Fibroblast of villous mesenchyme (primary cell): ENCODE measurements around the gene JAM3. TPM values are rescaled to one million over a fixed set of nuclear protein-coding genes. Genes with fewer than 3 reads are reported as not detected.

Source experiments
- DNase-seq: peaks from one replicate; pipeline ENCODE4 v3.0.0-alpha.2; 2010; ENCODE audit warnings: low read depth
- H3K4me3 ChIP-seq: 2 replicates; pipeline ENCODE4 v1.5.1; 2011; ENCODE audit warnings: low read depth, mild to moderate bottlenecking, low read length
- CTCF ChIP-seq: IDR thresholded peaks from 2 replicates; pipeline ENCODE4 v1.5.1; 2012; ENCODE audit warnings: low read depth, mild to moderate bottlenecking, low read length; ENCODE audit not compliant: insufficient read depth
- total RNA-seq: library from RNA; depleted of rRNA; stranded (reverse); fragments of >200 nt; gene quantifications from 2 replicates; pipeline ENCODE4 v1.2.3, GENCODE V29; 2012

JAM3 gene
- total RNA-seq, 1 donor, result 48.8 TPM

GRCh38 chr11:134044514-134045284 lies 24.2 kb upstream of the JAM3 start:
- TF ChIP-seq CTCF, result no peak
- no peak for DNase-seq
- no peak overlapping the region for H3K4me3 ChIP-seq

GRCh38 chr11:134045799-134046635 lies 22.9 kb upstream of the JAM3 start:
- TF ChIP-seq CTCF, result peak; percentile 54
- DNase-seq, result peak; percentile 31

GRCh38 chr11:134046681-134047449 lies 22.0 kb upstream of the JAM3 start:
- no peak for DNase-seq
- no peak for TF ChIP-seq CTCF
- no peak overlapping the region for H3K4me3 ChIP-seq

More at GRCh38 chr11:134045799-134046635, 22.9 kb upstream of the JAM3 start:
- H3K4me3 ChIP-seq, result no peak overlapping the region

- peak overlapping the region; percentile 30 for H3K4me3 ChIP-seq
- peak; percentile 87 for DNase-seq
- TF ChIP-seq CTCF, result no peak
These were observed 21.3 kb upstream of the JAM3 start for GRCh38 chr11:134047586-134047999.

- no peak for DNase-seq
- TF ChIP-seq CTCF, result no peak
- H3K4me3 ChIP-seq, result no peak overlapping the region
These were observed 20.8 kb upstream of the JAM3 start for GRCh38 chr11:134048028-134048427.

- H3K4me3 ChIP-seq, result no peak overlapping the region
- TF ChIP-seq CTCF, result no peak
- DNase-seq, result no peak
These were observed 19.6 kb upstream of the JAM3 start for GRCh38 chr11:134049303-134049702.
